NCI-H82 treated with DMSO at 0.1 percent for 48 hours (cell line): Measurements from ENCODE around the gene RPL13.

Source experiments
- DNase-seq: peaks from one replicate; lab custom pipeline; 2025; ENCODE audit not compliant: unreplicated experiment; lab: John Stamatoyannopoulos, UW

RPL13 gene

GRCh38 chr16:89613231-89613953 is 52.9 kb downstream of the RPL13 start, which contains the start of gene DPEP1:
Gene DPEP1, plus strand, starts transcription at chr16:89613642. Its CDS starts 16,769 bp downstream, at chr16:89630411.
- no peak for DNase-seq

- no peak for DNase-seq
Measured at GRCh38 chr16:89613954-89614459, 53.5 kb downstream of the RPL13 start.
